GM19397 (cell line): ENCODE data around the gene LRRC36.

Source experiments
- ATAC-seq: cut with Tn5 transposase; IDR thresholded peaks from one replicate; pipeline ENCODE4 v1.9.1; 2021; ENCODE audit warnings: mild to moderate bottlenecking, moderate library complexity; ENCODE audit not compliant: unreplicated experiment

Gene LRRC36

GRCh38 chr16:67388591-67388990, 62.0 kb downstream of the LRRC36 start:
- no peak for ATAC-seq

DNA sequence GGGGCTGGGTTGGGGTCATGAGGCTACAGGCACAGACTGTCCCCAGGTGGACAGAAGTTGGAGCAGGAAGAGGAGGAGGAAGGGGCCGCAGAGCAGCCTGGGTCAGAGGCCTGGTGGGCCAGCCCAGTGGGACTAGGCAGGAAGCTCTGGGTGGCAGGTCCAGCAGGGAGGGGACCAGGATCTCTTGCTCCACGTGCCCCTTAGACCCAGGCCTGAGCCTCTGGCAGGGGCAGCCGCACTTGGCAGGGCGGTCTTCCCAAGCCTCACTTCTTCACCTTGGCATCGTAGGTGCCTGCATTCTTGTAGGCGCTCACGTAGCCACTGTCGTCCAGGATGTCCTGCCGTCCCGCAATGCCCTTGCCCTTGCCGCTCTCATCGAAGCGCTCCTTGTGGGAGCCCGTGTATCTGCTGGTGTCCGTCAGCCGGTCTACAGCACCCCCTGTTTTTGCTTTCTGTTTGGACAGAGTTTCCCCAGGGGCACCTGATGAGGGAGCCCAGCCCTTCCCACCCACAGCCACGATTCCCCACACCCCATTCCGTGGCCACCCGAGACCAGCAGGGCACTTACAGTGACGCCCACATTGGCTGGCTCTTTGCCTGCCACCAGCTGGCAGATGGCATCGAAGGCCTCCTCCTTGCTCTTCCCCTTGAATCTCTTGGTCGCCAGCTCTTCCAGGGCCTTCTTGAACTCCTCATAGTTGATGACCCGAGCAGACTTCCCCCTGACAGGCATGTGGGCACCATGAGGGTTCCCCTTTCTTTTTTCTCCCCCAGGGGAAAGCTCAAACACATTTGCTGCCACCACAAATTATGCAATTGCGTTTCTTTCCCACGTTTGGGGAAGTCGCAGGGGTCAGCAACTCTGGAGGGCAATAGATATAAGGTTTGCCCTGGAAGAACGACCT, 63.5 kb downstream of the LRRC36 start:
- ATAC-seq: no peak

DNA sequence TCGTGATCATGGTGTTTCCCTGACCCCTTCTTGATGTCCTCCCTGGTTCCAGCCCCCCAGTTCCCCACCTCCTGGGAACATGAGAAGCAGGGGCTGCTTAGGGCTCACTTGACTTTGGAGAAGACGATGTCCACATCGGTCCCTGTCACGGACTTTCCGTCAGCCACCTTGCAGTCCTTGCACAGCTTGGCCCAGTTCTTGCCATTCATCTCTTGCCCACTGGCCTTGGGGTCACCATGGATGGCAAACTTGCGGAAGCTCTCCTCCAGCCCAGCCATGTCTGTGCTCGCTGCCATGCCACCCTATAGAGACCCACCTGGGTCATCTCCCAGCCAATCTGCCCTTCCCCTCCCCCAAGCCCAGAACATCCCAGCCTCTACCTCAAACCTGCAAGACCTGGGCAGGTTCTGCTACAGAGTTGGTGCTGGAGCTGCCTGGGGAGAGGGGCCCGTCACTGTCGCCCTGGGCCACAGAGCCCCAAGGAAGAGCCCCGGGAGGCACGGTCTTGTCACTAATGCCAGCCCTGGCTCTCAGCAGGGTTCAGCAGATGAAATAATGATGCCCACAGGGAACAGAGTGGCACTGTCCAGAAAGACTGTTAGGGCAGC, 64.3 kb downstream of the LRRC36 start:
- ATAC-seq: no peak

GRCh38 chr16:67391424-67392300, 65.0 kb downstream of the LRRC36 start:
- ATAC-seq: no peak

DNA sequence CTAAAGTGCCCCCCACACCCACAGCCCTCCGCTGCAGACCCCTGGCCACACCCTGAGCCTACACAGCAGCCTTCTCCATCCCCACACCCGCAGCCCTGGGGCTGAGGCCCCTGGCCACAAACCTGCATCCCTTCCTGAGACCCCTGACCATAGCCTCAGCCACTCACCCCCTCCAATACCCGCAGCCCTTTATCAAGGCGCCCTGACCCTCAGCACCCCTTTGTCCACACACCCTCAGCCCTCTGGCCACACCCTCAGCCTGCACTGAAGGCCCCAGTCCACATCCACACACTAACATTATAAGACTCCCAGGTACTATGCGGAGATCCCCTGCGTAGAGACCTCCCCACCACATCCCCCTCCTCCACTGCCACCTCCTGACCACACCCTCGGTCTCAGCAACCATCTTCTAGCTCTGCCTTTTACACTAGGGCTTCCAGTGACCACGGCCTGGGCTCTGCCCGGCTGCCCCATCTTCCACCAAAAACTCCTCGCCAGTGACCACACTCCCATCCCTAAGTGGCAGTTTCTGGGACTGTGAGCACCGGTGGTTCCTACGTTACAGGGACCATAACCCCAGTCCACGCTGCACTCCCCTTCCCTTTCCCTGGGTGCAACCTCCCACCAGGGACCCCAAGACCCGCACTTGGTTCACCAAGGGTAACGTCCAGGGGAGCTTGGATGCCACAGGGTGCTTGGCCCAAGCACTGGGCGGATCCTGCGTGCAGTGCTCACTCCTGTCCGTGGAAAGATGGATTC, 65.9 kb downstream of the LRRC36 start:
- ATAC-seq: no peak

DNA sequence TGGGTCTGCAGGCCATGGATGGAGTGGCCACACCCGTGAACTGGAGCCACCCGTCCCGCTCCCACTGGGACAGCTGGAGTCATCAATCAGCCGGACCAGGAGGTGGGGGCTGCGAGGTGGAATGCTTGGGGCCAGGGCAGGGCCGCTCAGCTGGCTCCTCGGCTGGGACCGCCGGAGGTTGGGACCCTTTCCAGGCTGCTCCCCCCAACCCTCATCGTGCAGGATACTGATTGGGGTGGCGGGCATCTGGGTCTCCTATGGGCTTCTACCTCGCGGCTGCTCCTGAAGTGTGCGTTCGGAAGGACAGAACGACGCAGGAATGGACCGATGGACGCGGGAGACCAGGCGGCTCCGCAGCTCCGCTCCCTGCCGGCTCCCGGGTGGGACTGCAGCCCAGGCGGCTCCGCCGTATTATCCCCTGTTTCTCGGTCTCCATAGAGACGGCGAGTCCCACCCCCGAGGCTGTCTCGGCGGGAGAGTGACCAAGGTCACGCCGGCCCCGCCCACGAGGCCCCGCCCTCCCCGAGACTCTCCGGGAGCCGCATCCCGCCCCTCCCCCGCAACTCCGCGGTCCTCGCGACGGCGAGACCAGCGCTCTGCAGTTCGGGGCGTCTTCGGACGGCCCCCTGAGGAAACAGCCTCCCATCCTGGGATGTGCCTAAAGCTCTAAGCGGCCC, 66.6 kb downstream of the LRRC36 start, which contains the start of gene TPPP3:
TSS of gene TPPP3 (minus strand) at position 388 of the 677 bp plus-strand sequence. CDS start 2,387 bp downstream, outside the sequence.
- ATAC-seq: no peak

- ATAC-seq: no peak
These were observed 67.2 kb downstream of the LRRC36 start for GRCh38 chr16:67393788-67394154.

- ATAC-seq: no peak
These were observed 67.8 kb downstream of the LRRC36 start for GRCh38 chr16:67394155-67395104.

- no peak for ATAC-seq
These were observed 68.5 kb downstream of the LRRC36 start for GRCh38 chr16:67395105-67395457.

GRCh38 chr16:67395458-67396158, 69.0 kb downstream of the LRRC36 start:
- no peak for ATAC-seq

- no peak for ATAC-seq
These were observed 69.8 kb downstream of the LRRC36 start for GRCh38 chr16:67396159-67397035.

DNA sequence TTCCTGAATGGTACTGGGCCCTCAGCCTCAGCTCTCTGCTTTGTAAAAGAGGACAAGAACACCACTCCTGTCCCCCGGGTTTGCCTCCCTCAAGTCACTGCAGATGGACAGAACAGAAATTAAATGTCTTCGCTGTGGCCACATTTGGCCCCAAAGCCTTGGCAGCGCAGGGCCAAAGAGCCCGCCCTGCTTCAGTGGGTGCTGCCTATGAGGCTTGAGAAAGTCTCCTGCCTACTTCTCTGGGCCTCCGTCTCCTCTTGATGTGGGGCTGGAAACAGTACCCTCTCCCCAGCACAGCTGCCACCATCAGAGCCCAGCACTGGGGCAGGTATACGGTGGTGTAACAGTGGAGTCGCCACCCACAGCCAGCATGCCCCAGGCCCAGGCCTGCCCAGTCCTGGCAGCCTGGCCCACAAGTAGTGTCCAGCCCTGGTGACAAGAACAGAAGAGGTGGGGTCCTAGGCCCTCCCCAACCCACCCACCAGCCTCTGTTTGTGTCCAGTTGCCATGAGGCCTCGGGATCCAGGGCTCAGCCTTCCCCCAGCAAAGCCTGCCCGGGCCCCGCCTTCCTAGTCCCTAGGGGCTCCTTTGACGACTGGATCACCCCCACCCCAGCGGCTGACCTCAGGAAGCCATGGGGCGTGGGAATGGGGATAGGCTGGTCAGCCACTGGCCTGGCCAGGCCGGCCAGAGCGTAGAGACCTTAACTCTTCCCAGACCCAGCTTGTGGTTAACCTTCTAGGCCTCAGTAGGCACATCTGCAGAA, 70.6 kb downstream of the LRRC36 start:
- no peak for ATAC-seq

GRCh38 chr16:67397812-67398545, 71.4 kb downstream of the LRRC36 start:
- no peak for ATAC-seq

DNA sequence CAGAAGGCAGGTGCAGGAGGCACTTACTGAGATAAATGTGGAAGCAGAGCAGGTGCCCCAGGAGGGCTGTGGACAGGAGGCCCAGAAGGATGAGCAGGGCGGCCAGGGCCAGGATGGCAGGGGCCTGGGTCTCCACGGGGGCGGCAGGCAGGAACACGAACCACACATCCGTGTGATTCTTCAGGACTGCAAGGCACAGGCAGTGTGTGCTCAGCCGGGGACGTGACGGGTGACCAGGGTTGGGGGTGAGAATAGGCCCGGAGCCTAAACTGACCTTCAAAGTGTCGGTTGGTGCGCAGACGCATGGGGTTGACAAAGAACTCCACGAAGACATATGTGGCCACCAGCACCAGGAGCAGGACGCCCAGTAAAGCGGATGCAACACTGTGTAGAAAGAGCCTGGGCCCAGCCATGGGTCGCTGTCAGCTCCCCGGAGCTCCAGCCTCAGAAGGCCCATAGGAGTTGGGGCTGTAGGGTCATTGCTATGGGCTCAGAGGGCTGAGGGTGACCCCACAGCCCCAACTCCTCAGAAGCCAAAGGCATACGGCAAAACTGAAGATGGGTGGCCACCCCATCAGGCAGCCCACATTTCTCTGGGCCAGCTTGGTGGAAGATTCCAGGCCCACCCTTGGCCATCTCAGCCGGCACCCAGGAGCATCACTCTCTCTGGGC, 72.1 kb downstream of the LRRC36 start:
- no peak for ATAC-seq

GRCh38 chr16:67399218-67399733, 72.7 kb downstream of the LRRC36 start:
- no peak for ATAC-seq
